ENCODE data around the gene SP1.

GRCh38 chr12:53399896-53400295 is 19.9 kb downstream of the SP1 start:
- TF ChIP-seq, protein P1, sequence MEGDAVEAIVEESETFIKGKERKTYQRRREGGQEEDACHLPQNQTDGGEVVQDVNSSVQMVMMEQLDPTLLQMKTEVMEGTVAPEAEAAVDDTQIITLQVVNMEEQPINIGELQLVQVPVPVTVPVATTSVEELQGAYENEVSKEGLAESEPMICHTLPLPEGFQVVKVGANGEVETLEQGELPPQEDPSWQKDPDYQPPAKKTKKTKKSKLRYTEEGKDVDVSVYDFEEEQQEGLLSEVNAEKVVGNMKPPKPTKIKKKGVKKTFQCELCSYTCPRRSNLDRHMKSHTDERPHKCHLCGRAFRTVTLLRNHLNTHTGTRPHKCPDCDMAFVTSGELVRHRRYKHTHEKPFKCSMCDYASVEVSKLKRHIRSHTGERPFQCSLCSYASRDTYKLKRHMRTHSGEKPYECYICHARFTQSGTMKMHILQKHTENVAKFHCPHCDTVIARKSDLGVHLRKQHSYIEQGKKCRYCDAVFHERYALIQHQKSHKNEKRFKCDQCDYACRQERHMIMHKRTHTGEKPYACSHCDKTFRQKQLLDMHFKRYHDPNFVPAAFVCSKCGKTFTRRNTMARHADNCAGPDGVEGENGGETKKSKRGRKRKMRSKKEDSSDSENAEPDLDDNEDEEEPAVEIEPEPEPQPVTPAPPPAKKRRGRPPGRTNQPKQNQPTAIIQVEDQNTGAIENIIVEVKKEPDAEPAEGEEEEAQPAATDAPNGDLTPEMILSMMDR (IDR thresholded peaks at IDR 0.05; ENCODE audit: low read length): no peak
- no peak for TF ChIP-seq EZH2 (IDR thresholded peaks at IDR 0.05; ENCODE audit: borderline replicate concordance, low read length)
